Subcutaneous adipose tissue (tissue), 4 donors: Measurements from ENCODE around the gene AIP. TPM values are rescaled to one million over a fixed set of nuclear protein-coding genes. Genes with fewer than 3 reads are reported as not detected.

Experiments used
- total RNA-seq, 4 donors: library from RNA; depleted of rRNA; stranded (reverse); fragments of >200 nt; gene quantifications; one replicate each; pipeline ENCODE4 v1.1.0, GENCODE V29; 2016
- TF ChIP-seq, protein P1 (sequence below): fragments of 450-650 bp; IDR thresholded peaks from one replicate; pipeline ENCODE4 v1.5.1; 2016; ENCODE audit warnings: low read depth, mild to moderate bottlenecking, control low read depth, antibody characterized with exemption, moderate library complexity

The AIP gene
- total RNA-seq, 4 donors from 2014 or later, result 48.6 to 77.3 (median 64.9) TPM

DNA sequence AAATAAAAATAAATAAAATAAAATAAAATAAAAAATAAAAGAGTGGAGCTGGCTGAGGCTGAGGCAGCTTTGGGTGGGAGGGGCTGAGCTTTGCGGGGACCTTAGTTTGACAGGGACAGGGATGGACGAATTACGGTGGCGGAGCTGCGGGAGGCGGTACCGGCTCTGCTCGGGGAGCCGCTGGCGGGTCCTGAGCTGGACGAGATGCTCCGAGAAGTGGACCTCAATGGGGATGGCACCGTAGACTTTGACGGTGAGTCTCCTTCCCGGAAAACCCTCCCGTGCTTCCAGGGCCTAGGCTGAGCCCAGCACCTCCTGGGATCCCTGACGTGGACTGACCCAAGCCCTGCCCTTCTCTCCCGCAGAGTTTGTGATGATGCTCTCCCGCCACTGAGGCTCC is 24.6 kb upstream of the AIP start:
- TF ChIP-seq, protein P1, sequence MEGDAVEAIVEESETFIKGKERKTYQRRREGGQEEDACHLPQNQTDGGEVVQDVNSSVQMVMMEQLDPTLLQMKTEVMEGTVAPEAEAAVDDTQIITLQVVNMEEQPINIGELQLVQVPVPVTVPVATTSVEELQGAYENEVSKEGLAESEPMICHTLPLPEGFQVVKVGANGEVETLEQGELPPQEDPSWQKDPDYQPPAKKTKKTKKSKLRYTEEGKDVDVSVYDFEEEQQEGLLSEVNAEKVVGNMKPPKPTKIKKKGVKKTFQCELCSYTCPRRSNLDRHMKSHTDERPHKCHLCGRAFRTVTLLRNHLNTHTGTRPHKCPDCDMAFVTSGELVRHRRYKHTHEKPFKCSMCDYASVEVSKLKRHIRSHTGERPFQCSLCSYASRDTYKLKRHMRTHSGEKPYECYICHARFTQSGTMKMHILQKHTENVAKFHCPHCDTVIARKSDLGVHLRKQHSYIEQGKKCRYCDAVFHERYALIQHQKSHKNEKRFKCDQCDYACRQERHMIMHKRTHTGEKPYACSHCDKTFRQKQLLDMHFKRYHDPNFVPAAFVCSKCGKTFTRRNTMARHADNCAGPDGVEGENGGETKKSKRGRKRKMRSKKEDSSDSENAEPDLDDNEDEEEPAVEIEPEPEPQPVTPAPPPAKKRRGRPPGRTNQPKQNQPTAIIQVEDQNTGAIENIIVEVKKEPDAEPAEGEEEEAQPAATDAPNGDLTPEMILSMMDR, result no peak

DNA sequence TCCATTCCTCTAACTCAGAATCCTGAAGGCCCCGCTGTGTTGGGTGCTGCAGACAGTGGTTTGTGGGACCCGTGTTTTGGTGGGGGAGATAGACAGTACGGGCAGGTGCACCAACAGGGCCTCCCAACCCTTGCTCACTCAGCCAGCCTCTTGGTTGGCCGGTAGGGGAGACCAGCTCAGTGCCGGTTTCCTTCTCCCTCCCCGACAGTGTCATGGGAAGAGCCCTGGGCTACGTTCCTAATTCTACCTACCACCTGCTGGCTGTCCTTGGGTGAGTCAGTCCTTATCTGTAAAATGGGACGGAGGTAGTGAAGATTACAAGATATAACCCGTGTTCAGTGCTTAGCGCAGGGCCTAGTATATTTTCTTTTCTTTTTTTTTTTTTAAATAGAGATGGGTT is 19.6 kb upstream of the AIP start:
- TF ChIP-seq, protein P1, result no peak

DNA sequence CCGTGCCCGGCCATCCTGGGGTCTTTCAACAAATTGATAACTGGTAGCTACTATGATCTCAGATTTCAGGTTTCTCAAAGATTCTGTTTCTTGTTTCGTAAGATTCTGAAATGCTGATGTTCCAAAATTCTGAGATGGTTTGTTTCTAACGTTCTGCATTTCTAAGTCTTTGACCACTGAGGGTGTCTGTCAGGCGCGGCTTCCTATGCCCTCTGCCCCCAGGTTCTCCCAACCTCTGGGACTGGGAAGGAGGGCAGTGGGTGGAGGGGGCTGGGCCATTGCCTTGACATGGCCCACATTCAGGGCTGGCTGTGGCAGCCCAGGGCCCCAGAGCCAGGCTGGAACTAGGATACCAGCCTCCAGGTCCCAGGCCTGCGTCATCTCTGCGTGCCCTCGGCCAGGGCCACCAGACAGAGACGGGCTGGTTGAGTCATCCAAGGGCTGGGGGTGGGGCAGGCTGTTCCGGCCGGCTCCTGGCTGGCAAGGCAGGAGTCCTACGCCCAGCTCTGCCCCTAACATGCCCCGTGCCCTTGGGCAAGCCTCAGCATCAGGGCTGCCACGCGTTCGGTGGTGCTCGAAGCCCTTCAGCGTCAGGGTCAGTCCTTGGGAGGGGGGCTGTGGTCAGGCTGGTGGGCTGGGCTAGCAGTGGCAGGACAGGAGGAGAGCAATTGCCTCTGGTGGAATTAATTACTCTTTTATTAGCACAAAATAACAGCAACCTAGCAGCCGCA is 19.0 kb upstream of the AIP start:
- TF ChIP-seq, protein P1, result no peak

- TF ChIP-seq, protein P1, result no peak
These were observed 18.2 kb upstream of the AIP start for GRCh38 chr11:67464411-67465188.

DNA sequence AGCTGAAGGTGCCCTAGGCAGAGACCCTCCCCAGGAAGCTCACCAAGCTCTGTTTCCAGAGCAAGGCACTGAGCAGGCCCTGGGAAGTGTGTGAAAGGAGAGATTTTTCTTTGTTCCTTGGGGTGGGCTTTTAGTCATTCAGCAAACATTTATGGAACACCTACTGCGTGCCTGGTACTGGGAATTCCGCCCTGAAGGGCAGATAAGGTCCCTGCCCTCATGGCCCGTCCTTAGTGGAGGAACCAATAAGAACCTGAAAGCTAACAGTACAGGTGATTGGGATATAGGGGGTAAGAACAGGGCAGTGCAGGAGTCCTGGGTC is 17.7 kb upstream of the AIP start:
- TF ChIP-seq, protein P1, result no peak

DNA sequence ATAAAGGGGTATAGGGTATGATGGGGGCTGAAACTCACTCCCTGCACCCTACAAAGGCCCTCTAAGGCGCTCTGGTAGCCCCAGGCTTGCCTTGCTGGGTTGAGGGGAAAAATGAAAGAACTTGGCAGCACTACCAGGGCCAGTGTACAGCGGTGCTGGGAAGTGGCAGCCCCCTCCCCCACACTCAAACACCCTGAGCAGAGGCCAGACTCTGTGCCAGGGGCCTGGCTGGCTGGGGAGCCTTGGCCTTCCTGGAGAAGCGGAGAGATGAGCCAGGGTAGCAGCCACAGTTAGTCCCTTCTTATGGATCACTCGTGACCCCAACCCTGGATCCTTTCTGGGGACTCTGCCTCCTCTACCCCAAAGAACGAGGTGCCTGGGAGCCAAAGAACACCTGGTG is 16.5 kb upstream of the AIP start:
- TF ChIP-seq, protein P1, result no peak

GRCh38 chr11:67466962-67467771 is 15.7 kb upstream of the AIP start:
- TF ChIP-seq, protein P1, result no peak
